AG09309 (cell line): ENCODE measurements around the gene ZFHX3.

ENCODE experiments used
- DNase-seq: peaks from one replicate; pipeline ENCODE4 v3.0.0-alpha.2; 2010; ENCODE audit warnings: low read depth
- H3K4me3 ChIP-seq: 2 replicates; pipeline ENCODE4 v1.5.1; 2011; ENCODE audit warnings: mild to moderate bottlenecking, low read depth, low read length, moderate library complexity; ENCODE audit not compliant: control insufficient read depth
- CTCF ChIP-seq: IDR thresholded peaks from 2 replicates; pipeline ENCODE4 v1.5.1; 2011; ENCODE audit warnings: mild to moderate bottlenecking, low read depth, low read length, inconsistent platforms; ENCODE audit not compliant: insufficient read depth, control insufficient read depth; ENCODE audit errors: missing control alignments

ZFHX3 gene

GRCh38 chr16:73046849-73047214 is 1.1 kb downstream of the ZFHX3 start:
- DNase-seq, result no peak
- no peak for TF ChIP-seq CTCF

GRCh38 chr16:73046202-73046848 is 1.6 kb downstream of the ZFHX3 start:
- peak overlapping the region; percentile 77 for H3K4me3 ChIP-seq
- no peak for DNase-seq
- TF ChIP-seq CTCF, result no peak

More at GRCh38 chr16:73046849-73047214, 1.1 kb downstream of the ZFHX3 start:
- H3K4me3 ChIP-seq, result peak overlapping the region; percentile 77

DNA sequence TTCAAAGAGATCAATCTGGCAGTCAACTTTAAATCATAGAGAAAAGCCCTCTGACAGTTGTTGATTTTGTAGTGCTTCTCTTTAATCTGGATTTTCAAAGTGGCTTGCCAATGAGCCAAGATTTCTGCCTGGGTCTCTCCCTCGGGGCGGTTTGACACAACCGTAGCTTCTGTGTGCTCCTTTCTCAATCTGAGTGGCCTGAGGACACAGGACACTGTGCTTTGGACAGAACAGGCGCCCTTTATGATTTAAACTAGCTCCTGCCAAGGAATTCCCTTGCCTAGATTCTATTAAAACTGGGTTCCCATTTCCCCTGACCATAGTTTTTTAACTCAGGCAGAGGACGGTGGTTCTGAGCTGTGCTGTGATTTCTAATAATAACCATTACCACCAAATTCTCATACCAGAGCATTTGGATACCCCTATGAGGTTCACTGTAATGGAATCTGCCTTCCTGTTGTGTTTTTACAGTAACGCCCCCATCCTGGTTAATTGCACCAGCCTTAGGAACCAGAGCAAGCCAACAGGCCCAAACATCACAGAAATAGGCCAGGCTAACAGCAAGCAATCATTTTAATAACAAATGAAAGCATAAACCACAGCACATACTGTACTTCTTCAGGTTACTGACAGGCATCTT is 4.0 kb downstream of the ZFHX3 start:
- no peak for DNase-seq
- TF ChIP-seq CTCF, result no peak
- H3K4me3 ChIP-seq, result no peak overlapping the region

DNA sequence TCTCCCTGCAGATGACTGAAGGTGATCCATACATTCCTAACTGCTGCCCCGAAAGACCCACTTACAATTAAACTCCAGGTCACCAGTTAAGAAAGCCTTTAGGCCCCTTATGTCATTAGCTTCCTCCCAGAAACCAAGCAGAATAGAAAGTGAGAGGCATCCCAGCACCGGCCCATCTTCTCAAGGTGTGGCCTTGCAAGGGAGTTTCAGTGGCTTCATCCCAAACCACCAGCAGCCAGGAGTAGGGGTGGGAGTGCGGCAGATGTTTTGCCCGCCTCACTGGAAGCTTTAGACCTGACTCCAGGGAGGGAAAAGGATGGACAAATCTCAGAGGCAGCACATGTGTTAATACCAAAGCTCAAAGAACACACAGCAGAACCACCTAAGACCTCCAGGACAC is 5.1 kb downstream of the ZFHX3 start:
- TF ChIP-seq CTCF, result no peak
- no peak overlapping the region for H3K4me3 ChIP-seq
- no peak for DNase-seq

DNA sequence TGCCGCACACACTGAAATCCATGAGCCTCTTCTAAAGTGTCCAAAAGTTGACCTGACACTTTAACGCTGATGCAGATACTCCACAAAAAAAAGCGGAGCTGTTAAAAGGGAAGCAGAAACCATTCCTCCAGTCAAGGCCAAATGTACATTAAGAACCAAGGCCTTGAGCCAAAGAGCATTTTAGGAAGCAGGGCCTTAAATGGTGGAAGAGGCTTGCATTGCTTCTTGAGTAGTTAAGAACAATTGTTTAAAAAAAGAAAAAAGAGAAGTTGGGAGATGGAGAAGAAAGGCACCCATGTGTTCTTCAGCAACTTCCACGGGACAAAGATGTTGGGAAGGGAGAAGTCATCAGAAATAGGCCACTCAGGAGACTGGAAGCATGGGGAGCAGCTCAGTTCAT is 6.3 kb downstream of the ZFHX3 start:
- no peak for DNase-seq
- TF ChIP-seq CTCF, result no peak
- H3K4me3 ChIP-seq, result no peak overlapping the region

DNA sequence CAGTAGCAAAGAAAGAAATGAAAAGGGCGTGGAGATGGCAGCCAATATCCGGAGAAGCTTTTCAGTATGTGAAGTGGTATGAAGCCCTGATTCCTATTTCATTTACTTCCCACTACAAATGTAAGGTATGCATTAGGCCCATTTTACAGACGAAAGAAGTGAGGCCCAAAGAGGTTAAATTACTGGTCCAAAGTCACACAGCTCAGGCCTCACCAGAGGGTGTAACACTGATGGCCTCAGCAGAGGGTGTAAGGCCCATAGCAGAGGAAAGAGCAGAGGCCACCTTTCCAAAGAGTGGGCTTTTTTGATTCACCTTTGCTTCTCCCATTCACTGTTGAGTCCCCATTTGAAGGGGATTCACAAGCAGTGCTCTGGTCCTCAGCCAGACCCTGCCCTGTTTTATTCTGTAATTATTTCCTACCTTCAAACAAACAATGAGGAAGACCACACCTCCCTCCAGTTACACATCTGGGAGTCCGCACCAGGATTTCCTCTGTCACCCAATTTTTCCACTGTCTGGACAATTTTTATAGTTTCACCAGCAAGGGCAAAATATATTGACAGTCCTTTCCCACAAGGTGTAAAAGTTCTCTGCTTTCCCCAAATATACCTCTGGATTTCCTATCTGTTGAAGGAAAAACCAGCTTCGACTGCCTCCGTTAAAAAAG is 7.1 kb downstream of the ZFHX3 start:
- TF ChIP-seq CTCF, result no peak
- no peak for DNase-seq
- no peak overlapping the region for H3K4me3 ChIP-seq
